Caco-2 (cell line): ENCODE measurements around the gene CYTH4. TPM values are rescaled to one million over a fixed set of nuclear protein-coding genes. Genes with fewer than 3 reads are reported as not detected.

Source experiments
- BruUV-seq: library from RNA; stranded (reverse); fragments of 400-500 nt; replicated peaks from 2 replicates; lab custom pipeline; 2021; lab: Mats Ljungman, UMichigan
- CTCF ChIA-PET: fragments of 300-600 bp; sonication (Branson Sonifier 250); formaldehyde crosslinking; loops from one replicate; lab custom pipeline; 2022; ENCODE audit warnings: antibody characterized with exemption; lab: Charles Lee
- POLR2A ChIA-PET: fragments of 300-600 bp; sonication (Branson Sonifier 250); formaldehyde crosslinking; loops from one replicate; lab custom pipeline; 2022; ENCODE audit warnings: antibody characterized with exemption; lab: Charles Lee
- DNase-seq, 2 experiments: peaks; one replicate each; pipeline versions ENCODE4 v3.0.0 to v3.0.0-alpha.2; 2020 to 2022
- H3K27me3 ChIP-seq: replicated peaks from 2 replicates; pipeline ENCODE4 v1.6.0; 2011; ENCODE audit warnings: low read length; ENCODE audit not compliant: control insufficient read depth, insufficient read depth
- H3K36me3 ChIP-seq: 2 replicates; pipeline ENCODE4 v1.5.1; 2011; ENCODE audit warnings: low read length; ENCODE audit not compliant: control insufficient read depth, insufficient read depth
- H3K4me1 ChIP-seq: fragments of 250-450 bp; sonication (Bioruptor Pico); 2 replicates; pipeline ENCODE4 v1.5.1; 2020; ENCODE audit warnings: mild to moderate bottlenecking
- H3K4me3 ChIP-seq: 2 replicates; pipeline ENCODE4 v1.5.1; 2011; ENCODE audit warnings: low read depth, mild to moderate bottlenecking, control low read depth, low read length
- H3K9me3 ChIP-seq: fragments of 250-450 bp; sonication (Bioruptor Pico); 2 replicates; pipeline ENCODE4 v1.5.1; 2020; ENCODE audit warnings: mild to moderate bottlenecking, moderate library complexity
- H3K27ac Mint-ChIP-seq: one replicate; pipeline ENCODE4 v1.8.0; 2022; ENCODE audit warnings: mixed read lengths; ENCODE audit not compliant: unreplicated experiment
- H3K27me3 Mint-ChIP-seq: one replicate; pipeline ENCODE4 v1.8.0; 2022; ENCODE audit warnings: mixed read lengths; ENCODE audit not compliant: insufficient read depth, unreplicated experiment
- H3K36me3 Mint-ChIP-seq: one replicate; pipeline ENCODE4 v1.8.0; 2022; ENCODE audit warnings: mild to moderate bottlenecking, mixed read lengths; ENCODE audit not compliant: insufficient read depth, unreplicated experiment
- H3K4me1 Mint-ChIP-seq: one replicate; pipeline ENCODE4 v1.8.0; 2022; ENCODE audit warnings: low read depth, mixed read lengths; ENCODE audit not compliant: unreplicated experiment
- H3K4me3 Mint-ChIP-seq: one replicate; pipeline ENCODE4 v1.8.0; 2022; ENCODE audit warnings: mild to moderate bottlenecking, moderate library complexity, mixed read lengths; ENCODE audit not compliant: unreplicated experiment
- H3K9me3 Mint-ChIP-seq: one replicate; pipeline ENCODE4 v1.8.0; 2022; ENCODE audit warnings: mixed read lengths; ENCODE audit not compliant: unreplicated experiment
- CTCF ChIP-seq, 2 experiments: fragments of 200-600 bp in 1 of 2; IDR thresholded peaks; 1 replicate in 1 of 2; 2 replicates in 1 of 2; pipeline versions ENCODE4 v1.5.1 to v1.8.0; 2011 to 2022; ENCODE audit warnings: antibody characterized with exemption in 1 of 2, control low read depth in 1 of 2, inconsistent platforms in 1 of 2, low read depth in 1 of 2, low read length in 1 of 2, mild to moderate bottlenecking in 1 of 2, moderate library complexity in 1 of 2; ENCODE audit not compliant: insufficient read depth in 1 of 2, severe bottlenecking in 1 of 2, unreplicated experiment in 1 of 2
- intact Hi-C: fragments of 100-400 bp; cut with micrococcal nuclease; formaldehyde crosslinking; loops from one replicate; pipeline ENCODE4 v1.10.0; 2022; ENCODE audit not compliant: unreplicated experiment
- total RNA-seq: library from RNA; stranded (reverse); gene quantifications from 2 replicates; pipeline ENCODE4 v1.2.3, GENCODE V29; 2022

Gene CYTH4
- total RNA-seq, 1 experiment from 2014 or later = not detected

GRCh38 chr22:37240240-37240940 lies 41.9 kb upstream of the CYTH4 start:
- Histone ChIP-seq H3K9me3 (no peaks in the 10 kb centered on the region), H3K27me3 (no peaks in the 10 kb centered on the region; the same call in 1 of the 2 replicates), H3K4me3 (no peak overlapping the region), H3K36me3 (no peaks in the 10 kb centered on the region), H3K4me1 (no peaks in the 10 kb centered on the region)
- CTCF ChIA-PET = no interaction called here
- peak in 1 of 2 experiments; percentile 14 for DNase-seq
- Mint-ChIP-seq H3K4me3 (no peak overlapping the region), H3K4me1 (no peaks in the 10 kb centered on the region), H3K9me3 (no peaks in the 10 kb centered on the region), H3K27me3 (peaks cover 4% of the 10 kb centered on the region), H3K27ac (no peak overlapping the region), H3K36me3 (no peaks in the 10 kb centered on the region)
- no TSS peak for BruUV-seq
- intact Hi-C loops = no loop called here
- TF ChIP-seq CTCF (IDR thresholded peaks at IDR 0.05; ENCODE audit: insufficient read depth in 1 of 2, low read depth in 1 of 2, low read length in 1 of 2, severe bottlenecking in 1 of 2, unreplicated experiment in 1 of 2) = no peak
- POLR2A ChIA-PET = no interaction called here

- CTCF ChIA-PET = no interaction called here
- no peak overlapping the region for H3K27ac Mint-ChIP-seq
- BruUV-seq = no TSS peak
Observed at GRCh38 chr22:37240941-37241320, 41.4 kb upstream of the CYTH4 start.

More at GRCh38 chr22:37240941-37241320, 41.4 kb upstream of the CYTH4 start:
- no peak for TF ChIP-seq CTCF (IDR thresholded peaks at IDR 0.05; ENCODE audit: insufficient read depth in 1 of 2, low read depth in 1 of 2, low read length in 1 of 2, severe bottlenecking in 1 of 2, unreplicated experiment in 1 of 2)
- DNase-seq = no peak
- Mint-ChIP-seq H3K9me3 (no peaks in the 10 kb centered on the region), H3K36me3 (no peaks in the 10 kb centered on the region), H3K4me1 (no peaks in the 10 kb centered on the region), H3K27me3 (peaks cover 4% of the 10 kb centered on the region), H3K4me3 (no peak overlapping the region)
- no peak overlapping the region for H3K4me3 ChIP-seq
- H3K36me3 ChIP-seq = no peaks in the 10 kb centered on the region
- H3K4me1 ChIP-seq = no peaks in the 10 kb centered on the region
- no peaks in the 10 kb centered on the region; the same call in 1 of the 2 replicates for H3K27me3 ChIP-seq
- no peaks in the 10 kb centered on the region for H3K9me3 ChIP-seq
- intact Hi-C loops = no loop called here
- POLR2A ChIA-PET = no interaction called here
